Retinal pigment epithelial cell (primary cell): ENCODE measurements around the gene NAA16.

Source experiments
- DNase-seq: peaks from one replicate; pipeline ENCODE4 v3.0.0-alpha.2; 2010; ENCODE audit warnings: low read depth
- H3K4me3 ChIP-seq: 2 replicates; pipeline ENCODE4 v1.5.1; 2011; ENCODE audit warnings: mild to moderate bottlenecking, low read length, control low read depth, moderate library complexity
- CTCF ChIP-seq: conservative IDR thresholded peaks from 2 replicates; pipeline ENCODE4 v1.5.1; 2011; ENCODE audit warnings: low read depth, low read length, control low read depth, inconsistent platforms

Gene NAA16

DNA sequence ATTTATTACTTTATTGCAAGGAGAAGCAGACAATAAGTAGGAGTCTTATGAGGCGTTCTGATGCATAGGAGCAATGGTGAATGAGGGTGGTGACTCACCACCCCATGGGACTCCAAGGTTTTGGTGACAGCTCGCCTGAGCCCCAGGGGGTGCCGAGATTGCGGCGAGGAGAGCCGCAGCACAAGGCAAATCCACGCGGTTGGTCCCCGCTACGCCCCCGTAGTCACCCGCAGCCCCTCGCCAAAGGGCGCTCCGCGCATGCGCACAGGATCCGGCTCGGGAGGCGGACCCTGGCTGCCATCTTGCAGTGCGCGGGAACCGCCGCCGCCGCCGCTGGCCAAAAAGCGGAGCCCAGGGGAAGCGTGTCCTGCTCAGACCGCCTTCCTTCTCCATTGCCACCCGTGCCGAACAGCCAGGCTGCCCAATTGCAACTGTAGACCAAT is at the start of gene NAA16:
Gene NAA16, plus strand, starts transcription at position 305 of the 443 bp plus-strand sequence. CDS start 262 bp downstream, outside the sequence.
- peak; percentile 68 for DNase-seq
- H3K4me3 ChIP-seq: peak within 1 kb of the TSS; percentile 94
- no peak for TF ChIP-seq CTCF

DNA sequence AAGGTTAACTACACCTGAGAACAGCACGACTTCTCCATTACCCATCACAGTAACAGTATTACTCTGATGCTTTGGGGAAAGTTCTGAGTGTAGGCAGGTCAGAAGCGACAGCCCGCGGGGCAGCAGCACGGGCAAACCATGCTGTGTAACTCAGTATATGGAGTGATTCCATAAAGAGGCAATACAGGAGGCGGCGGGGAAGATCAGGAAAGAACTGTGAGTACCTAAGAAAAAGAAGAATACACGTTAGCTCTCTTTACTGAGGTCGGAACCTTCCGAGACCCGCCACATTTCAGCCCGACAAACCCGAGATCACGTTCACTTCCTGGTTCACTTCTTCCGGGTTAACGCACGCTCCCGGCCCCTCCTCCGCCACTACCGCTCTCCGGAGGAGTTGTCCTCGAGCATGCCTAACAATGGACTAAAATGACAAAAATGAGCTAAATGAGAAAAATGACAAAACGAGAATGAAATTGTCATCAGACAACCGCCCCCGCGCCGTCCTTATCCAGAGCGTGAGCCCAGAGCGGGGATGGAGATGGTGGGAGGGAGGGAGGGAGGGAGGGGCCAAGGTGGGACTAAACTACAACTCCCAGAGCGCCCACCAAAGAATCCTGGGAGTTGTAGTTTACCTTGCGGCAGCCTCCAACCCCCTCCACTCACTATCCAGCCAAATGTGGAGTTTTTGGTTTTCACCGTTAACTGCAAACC is 47.7 kb upstream of the NAA16 start, which contains the start of gene MTRF1:
Gene MTRF1, minus strand, starts transcription at position 316 of the 711 bp plus-strand sequence. CDS start 2,669 bp downstream, outside the sequence.
- no peak for TF ChIP-seq CTCF
- DNase-seq: no peak

GRCh38 chr13:41267106-41267505 is 44.0 kb upstream of the NAA16 start:
- no peak for DNase-seq
- H3K4me3 ChIP-seq: no peak overlapping the region
- no peak for TF ChIP-seq CTCF

More for the DNA sequence above, 47.7 kb upstream of the NAA16 start, which contains the start of gene MTRF1:
- H3K4me3 ChIP-seq: peak within 1 kb of the TSS; percentile 91

DNA sequence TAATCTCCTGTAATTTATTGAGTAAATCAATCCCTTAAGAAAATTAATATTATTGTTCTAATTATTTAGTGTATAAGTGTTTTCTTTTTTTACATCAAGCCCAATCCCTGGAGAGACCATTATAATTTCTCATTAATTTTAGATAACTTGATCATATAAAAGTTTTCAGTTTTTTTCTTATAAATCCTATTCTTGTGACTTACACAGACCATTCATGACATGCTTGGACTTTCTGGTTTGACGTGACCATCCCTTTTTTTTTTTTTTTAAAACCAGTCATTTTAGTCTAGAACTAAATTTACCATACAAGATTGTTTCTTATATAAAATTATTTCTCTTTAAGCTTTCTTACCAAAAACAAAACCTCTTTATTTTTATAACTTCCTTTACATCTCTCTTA is 42.3 kb upstream of the NAA16 start:
- TF ChIP-seq CTCF: no peak
- no peak for DNase-seq
- H3K4me3 ChIP-seq: no peak overlapping the region

- DNase-seq: no peak
- no peak overlapping the region for H3K4me3 ChIP-seq
- TF ChIP-seq CTCF: no peak
These were observed 39.4 kb upstream of the NAA16 start for GRCh38 chr13:41271456-41272285.

GRCh38 chr13:41273831-41274441 is 37.1 kb upstream of the NAA16 start:
- no peak for TF ChIP-seq CTCF
- no peak for DNase-seq

More at GRCh38 chr13:41273831-41274441, 37.1 kb upstream of the NAA16 start:
- no peak overlapping the region for H3K4me3 ChIP-seq
